H9 (cell line): ENCODE data around the gene MYMK. TPM values are rescaled to one million over a fixed set of nuclear protein-coding genes. Genes with fewer than 3 reads are reported as not detected.

Source experiments
- DNase-seq: peaks from one replicate; pipeline ENCODE4 v3.0.0-alpha.2; 2017
- H2AFZ ChIP-seq: one replicate; pipeline ENCODE4 v1.6.1; 2013; ENCODE audit warnings: mild to moderate bottlenecking, low read length, control low read depth, moderate library complexity
- H2AK5ac ChIP-seq: 2 replicates; pipeline ENCODE4 v1.6.1; 2013; ENCODE audit warnings: low read length, control low read depth, mixed read lengths; ENCODE audit not compliant: insufficient read length
- H2BK120ac ChIP-seq: one replicate; pipeline ENCODE4 v1.6.1; 2013; ENCODE audit warnings: low read depth, mild to moderate bottlenecking, low read length, control low read depth, inconsistent platforms; ENCODE audit not compliant: poor library complexity, severe bottlenecking
- H2BK12ac ChIP-seq: 2 replicates; pipeline ENCODE4 v1.6.1; 2013; ENCODE audit warnings: low read length, control low read depth, mixed read lengths, low read depth; ENCODE audit not compliant: insufficient read length
- H2BK15ac ChIP-seq: 2 replicates; pipeline ENCODE4 v1.6.1; 2013; ENCODE audit warnings: low read depth, low read length, control low read depth
- H2BK20ac ChIP-seq: one replicate; pipeline ENCODE4 v1.6.1; 2013; ENCODE audit warnings: low read depth, mild to moderate bottlenecking, low read length, control low read depth, inconsistent platforms; ENCODE audit not compliant: poor library complexity, severe bottlenecking
- H2BK5ac ChIP-seq: 2 replicates; pipeline ENCODE4 v1.6.1; 2013; ENCODE audit warnings: low read length, control low read depth, mixed read lengths; ENCODE audit not compliant: insufficient read length
- H3K14ac ChIP-seq: 2 replicates; pipeline ENCODE4 v1.6.1; 2013; ENCODE audit warnings: low read length, control low read depth; ENCODE audit not compliant: insufficient read depth
- H3K18ac ChIP-seq: 2 replicates; pipeline ENCODE4 v1.6.1; 2013; ENCODE audit warnings: low read depth, mild to moderate bottlenecking, mixed read lengths, low read length, control low read depth; ENCODE audit not compliant: insufficient read length
- H3K23ac ChIP-seq: 2 replicates; pipeline ENCODE4 v1.6.1; 2013; ENCODE audit warnings: low read length, control low read depth, mixed read lengths, low read depth; ENCODE audit not compliant: insufficient read length
- H3K23me2 ChIP-seq: 2 replicates; pipeline ENCODE4 v1.6.1; 2013; ENCODE audit warnings: low read depth, mild to moderate bottlenecking, mixed read lengths, low read length, control low read depth; ENCODE audit not compliant: insufficient read length, poor library complexity, severe bottlenecking
- H3K27ac ChIP-seq: 2 replicates; pipeline ENCODE4 v1.5.1; 2013; ENCODE audit warnings: low read length, control low read depth, mixed read lengths, low read depth; ENCODE audit not compliant: insufficient read length
- H3K27me3 ChIP-seq: 2 replicates; pipeline ENCODE4 v1.6.1; 2013; ENCODE audit warnings: low read length, control low read depth, inconsistent platforms; ENCODE audit not compliant: insufficient read depth
- H3K4ac ChIP-seq: 2 replicates; pipeline ENCODE4 v1.6.1; 2013; ENCODE audit warnings: low read depth, mild to moderate bottlenecking, control low read depth, inconsistent platforms, low read length, moderate library complexity
- H3K4me1 ChIP-seq: 2 replicates; pipeline ENCODE4 v1.6.1; 2013; ENCODE audit warnings: low read length, control low read depth, inconsistent platforms; ENCODE audit not compliant: insufficient read depth
- H3K4me2 ChIP-seq: 2 replicates; pipeline ENCODE4 v1.6.1; 2013; ENCODE audit warnings: low read length, control low read depth, mixed read lengths; ENCODE audit not compliant: insufficient read length, insufficient read depth
- H3K56ac ChIP-seq: 2 replicates; pipeline ENCODE4 v1.6.1; 2013; ENCODE audit warnings: low read depth, mild to moderate bottlenecking, mixed read lengths, low read length, control low read depth; ENCODE audit not compliant: insufficient read length
- H3K79me1 ChIP-seq: 2 replicates; pipeline ENCODE4 v1.6.1; 2013; ENCODE audit warnings: low read depth, mild to moderate bottlenecking, moderate library complexity, low read length, control low read depth, inconsistent platforms; ENCODE audit not compliant: insufficient read depth, poor library complexity, severe bottlenecking
- H3K79me2 ChIP-seq: 2 replicates; pipeline ENCODE4 v1.6.1; 2013; ENCODE audit warnings: low read length, control low read depth, inconsistent platforms; ENCODE audit not compliant: insufficient read depth
- H3K9ac ChIP-seq: 2 replicates; pipeline ENCODE4 v1.6.1; 2013; ENCODE audit warnings: low read length, control low read depth, mixed read lengths; ENCODE audit not compliant: insufficient read length; ENCODE audit errors: extremely low read depth
- H3K9me3 ChIP-seq: one replicate; pipeline ENCODE4 v1.6.1; 2013; ENCODE audit warnings: low read depth, low read length, inconsistent platforms; ENCODE audit not compliant: control insufficient read depth
- H3T11ph ChIP-seq: one replicate; pipeline ENCODE4 v1.6.1; 2013; ENCODE audit warnings: mild to moderate bottlenecking, low read length, control low read depth, inconsistent platforms
- H4K20me1 ChIP-seq: one replicate; pipeline ENCODE4 v1.6.1; 2013; ENCODE audit not compliant: control insufficient read depth, insufficient read length, insufficient read depth
- H4K5ac ChIP-seq: 2 replicates; pipeline ENCODE4 v1.6.1; 2013; ENCODE audit warnings: low read depth, mild to moderate bottlenecking, mixed read lengths, low read length, control low read depth; ENCODE audit not compliant: insufficient read length
- H4K8ac ChIP-seq: replicated peaks from 2 replicates; pipeline ENCODE4 v1.6.1; 2013; ENCODE audit warnings: low read length, control low read depth, mixed read lengths, low read depth; ENCODE audit not compliant: insufficient read length
- H4K91ac ChIP-seq: 2 replicates; pipeline ENCODE4 v1.6.1; 2013; ENCODE audit warnings: low read depth, mild to moderate bottlenecking, moderate library complexity, mixed read lengths, low read length, control low read depth; ENCODE audit not compliant: insufficient read length
- H3K27ac Mint-ChIP-seq, 3 experiments: 2 replicates in 2 of 3; 3 replicates in 1 of 3; pipeline ENCODE4 v1.8.0; 2020 to 2021; ENCODE audit warnings: mixed read lengths in 3 of 3, mild to moderate bottlenecking in 1 of 3, moderate library complexity in 1 of 3
- H3K27me3 Mint-ChIP-seq: 2 replicates; pipeline ENCODE4 v1.8.0; 2021; ENCODE audit warnings: low read depth, mild to moderate bottlenecking, moderate library complexity, mixed read lengths
- H3K36me3 Mint-ChIP-seq, 3 experiments: 2 replicates in 2 of 3; 3 replicates in 1 of 3; pipeline ENCODE4 v1.8.0; 2020 to 2021; ENCODE audit warnings: low read depth in 3 of 3, mixed read lengths in 3 of 3; ENCODE audit not compliant: insufficient read depth in 1 of 3
- H3K4me1 Mint-ChIP-seq, 2 experiments: 2 replicates each; pipeline ENCODE4 v1.8.0; 2020; ENCODE audit warnings: mixed read lengths in 2 of 2
- H3K4me3 Mint-ChIP-seq, 2 experiments: 2 replicates in 1 of 2; 3 replicates in 1 of 2; pipeline ENCODE4 v1.8.0; 2020 to 2021; ENCODE audit warnings: mild to moderate bottlenecking in 2 of 2, mixed read lengths in 2 of 2, moderate library complexity in 1 of 2
- H3K9me3 Mint-ChIP-seq, 2 experiments: 2 replicates in 1 of 2; 3 replicates in 1 of 2; pipeline ENCODE4 v1.8.0; 2020; ENCODE audit warnings: mild to moderate bottlenecking in 2 of 2, mixed read lengths in 2 of 2, moderate library complexity in 1 of 2
- WGBS: extraction: QIAGEN DNeasy Blood & Tissue Kit; methylation state at CpG from one replicate; pipeline ENCODE4 v1.1.7; 2013; ENCODE audit warnings: missing lambda C conversion rate, low lambda C conversion rate, mixed read lengths; ENCODE audit not compliant: insufficient read length; ENCODE audit errors: extremely low coverage; 5-methylcytosine and 5-hydroxymethylcytosine counted together
- total RNA-seq: library from RNA; stranded (reverse); gene quantifications from 2 replicates; pipeline ENCODE4 v1.2.1, GENCODE V29; 2021
- TF ChIP-seq, protein P1 (sequence below): fragments of 200-600 bp; sonication (generic); conservative IDR thresholded peaks from 3 replicates; pipeline ENCODE4 v1.8.0; 2021; ENCODE audit warnings: antibody characterized with exemption, mild to moderate bottlenecking

MYMK gene
- total RNA-seq, 1 experiment from 2014 or later: not detected

- WGBS: no CpG with 5 or more reads among the region's 9 CpGs
- Histone ChIP-seq H2BK120ac (no peak overlapping the region), H3K79me1 (no peaks in the 10 kb centered on the region), H3K79me2 (no peaks in the 10 kb centered on the region), H3K9me3 (no peaks in the 10 kb centered on the region), H3K9ac (no peak overlapping the region), H2AK5ac (no peak overlapping the region), H4K91ac (no peak overlapping the region), H3K4me2 (no peak overlapping the region), H3K27ac (no peak overlapping the region), H3K27me3 (no peaks in the 10 kb centered on the region), H2BK20ac (no peak overlapping the region), H2BK15ac (no peak overlapping the region), H3K4ac (no peak overlapping the region), H3T11ph (no peak overlapping the region), H3K56ac (no peak overlapping the region), H2BK5ac (no peak overlapping the region), H4K8ac (no peak overlapping the region), H3K23ac (no peak overlapping the region), H3K23me2 (no peaks in the 10 kb centered on the region), H4K5ac (no peak overlapping the region), H4K20me1 (no peaks in the 10 kb centered on the region), H3K14ac (no peak overlapping the region), H2AFZ (no peak overlapping the region), H2BK12ac (no peak overlapping the region), H3K18ac (no peak overlapping the region), H3K4me1 (no peaks in the 10 kb centered on the region)
- Mint-ChIP-seq H3K27ac (no peak overlapping the region), H3K4me3 (no peak overlapping the region), H3K4me1 (peaks cover 5 to 15% of the 10 kb centered on the region in 2 experiments), H3K27me3 (peaks cover 1% of the 10 kb centered on the region; the same call in 1 of the 2 replicates), H3K9me3 (no peaks in the 10 kb centered on the region), H3K36me3 (no peaks in the 10 kb centered on the region; a peak in 1 of 7 replicates)
- TF ChIP-seq, protein P1, sequence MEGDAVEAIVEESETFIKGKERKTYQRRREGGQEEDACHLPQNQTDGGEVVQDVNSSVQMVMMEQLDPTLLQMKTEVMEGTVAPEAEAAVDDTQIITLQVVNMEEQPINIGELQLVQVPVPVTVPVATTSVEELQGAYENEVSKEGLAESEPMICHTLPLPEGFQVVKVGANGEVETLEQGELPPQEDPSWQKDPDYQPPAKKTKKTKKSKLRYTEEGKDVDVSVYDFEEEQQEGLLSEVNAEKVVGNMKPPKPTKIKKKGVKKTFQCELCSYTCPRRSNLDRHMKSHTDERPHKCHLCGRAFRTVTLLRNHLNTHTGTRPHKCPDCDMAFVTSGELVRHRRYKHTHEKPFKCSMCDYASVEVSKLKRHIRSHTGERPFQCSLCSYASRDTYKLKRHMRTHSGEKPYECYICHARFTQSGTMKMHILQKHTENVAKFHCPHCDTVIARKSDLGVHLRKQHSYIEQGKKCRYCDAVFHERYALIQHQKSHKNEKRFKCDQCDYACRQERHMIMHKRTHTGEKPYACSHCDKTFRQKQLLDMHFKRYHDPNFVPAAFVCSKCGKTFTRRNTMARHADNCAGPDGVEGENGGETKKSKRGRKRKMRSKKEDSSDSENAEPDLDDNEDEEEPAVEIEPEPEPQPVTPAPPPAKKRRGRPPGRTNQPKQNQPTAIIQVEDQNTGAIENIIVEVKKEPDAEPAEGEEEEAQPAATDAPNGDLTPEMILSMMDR: no peak
- no peak for DNase-seq
Observed at GRCh38 chr9:133571391-133571890, 46.7 kb upstream of the MYMK start.
